OCI-M1 (cell line): ENCODE measurements around the gene SLC35F4.
"Not testable (repeated sequence)": the region's sequence is repeated elsewhere in the genome, so short reads cannot be mapped to it uniquely, and the experiment has no call there.

ENCODE experiments used
- DNase-seq: peaks from one replicate; lab custom pipeline; 2025; lab: John Stamatoyannopoulos, UW

The SLC35F4 gene

DNA sequence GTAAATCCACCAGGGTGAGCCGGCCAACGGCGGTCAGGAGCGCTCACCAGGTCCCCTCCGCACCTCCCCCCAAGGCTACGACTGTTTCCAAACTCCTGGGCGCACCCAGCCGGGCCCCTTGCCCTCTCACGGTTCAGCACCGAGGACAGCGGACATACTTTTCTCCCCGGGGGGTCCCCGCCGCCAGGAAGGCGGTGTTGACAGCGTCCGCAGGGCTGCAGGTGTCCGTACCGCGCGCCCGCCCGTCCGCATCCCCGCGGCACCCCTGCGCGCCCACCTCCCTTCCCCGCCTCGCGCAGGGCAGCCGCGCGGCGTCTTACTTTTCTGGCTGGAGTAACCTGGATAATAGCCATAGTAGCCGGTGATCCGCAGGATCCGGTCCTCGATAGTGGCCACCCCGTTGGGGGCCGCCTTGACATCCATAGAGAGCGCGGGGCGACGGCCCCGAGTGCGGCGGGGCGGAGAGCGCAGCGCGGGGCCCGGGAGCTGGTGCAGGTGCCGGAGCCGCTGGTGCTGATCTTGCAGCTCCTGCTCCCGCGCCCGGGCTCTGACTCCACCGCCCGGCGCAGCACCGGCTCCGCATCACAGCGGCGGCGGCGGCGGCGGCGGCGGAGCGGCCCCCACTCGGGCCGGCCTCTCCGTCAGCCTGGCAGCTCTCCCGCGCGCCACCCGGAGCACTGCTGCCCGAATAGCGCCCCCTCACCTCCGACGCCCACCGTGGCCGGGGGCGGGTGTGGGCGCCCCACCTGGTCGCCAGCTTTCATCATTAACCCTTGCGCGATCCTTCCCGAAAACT lies at the start of gene SLC35F4:
Gene SLC35F4 (minus strand): TSS at position 690 of the 796 bp plus-strand sequence.
- no peak for DNase-seq

DNA sequence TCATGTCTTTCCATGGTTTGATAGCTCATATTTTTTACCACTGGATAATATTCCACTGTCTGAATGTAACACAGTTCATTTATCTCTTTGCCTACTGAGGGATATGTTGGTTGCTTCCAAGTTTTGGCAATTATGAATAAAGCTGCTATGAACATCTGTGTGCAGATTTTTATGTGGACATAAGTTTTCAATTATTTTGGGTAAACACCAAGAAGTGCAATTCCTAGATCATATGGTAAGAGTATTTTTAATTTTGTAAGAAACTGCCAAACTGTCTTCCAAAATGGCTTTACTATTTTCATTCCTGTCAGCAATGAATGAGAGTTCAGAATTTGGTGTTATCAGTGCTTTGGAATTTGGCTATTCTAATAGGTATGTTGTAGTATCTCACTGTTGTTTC lies 43.7 kb upstream of the SLC35F4 start:
- DNase-seq, result no peak

DNA sequence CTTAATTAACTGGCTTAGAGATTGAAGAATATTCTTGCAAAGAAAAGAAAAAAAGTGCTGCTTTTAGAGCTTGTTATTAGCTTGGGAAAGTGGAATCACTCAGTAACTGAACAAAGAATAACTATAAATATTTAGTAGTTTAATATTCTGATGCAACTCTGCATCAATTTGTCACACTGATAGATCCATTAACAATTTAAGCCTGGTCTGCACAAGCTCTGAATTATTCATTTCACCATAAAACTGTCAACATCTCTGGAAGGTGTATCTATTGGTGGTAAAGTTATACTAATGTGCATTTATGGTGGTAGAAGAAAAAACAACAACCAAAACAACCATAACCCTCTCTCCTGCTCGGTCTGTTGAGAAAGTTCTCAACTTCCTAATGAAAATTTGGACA lies 38.1 kb upstream of the SLC35F4 start:
- no peak for DNase-seq

DNA sequence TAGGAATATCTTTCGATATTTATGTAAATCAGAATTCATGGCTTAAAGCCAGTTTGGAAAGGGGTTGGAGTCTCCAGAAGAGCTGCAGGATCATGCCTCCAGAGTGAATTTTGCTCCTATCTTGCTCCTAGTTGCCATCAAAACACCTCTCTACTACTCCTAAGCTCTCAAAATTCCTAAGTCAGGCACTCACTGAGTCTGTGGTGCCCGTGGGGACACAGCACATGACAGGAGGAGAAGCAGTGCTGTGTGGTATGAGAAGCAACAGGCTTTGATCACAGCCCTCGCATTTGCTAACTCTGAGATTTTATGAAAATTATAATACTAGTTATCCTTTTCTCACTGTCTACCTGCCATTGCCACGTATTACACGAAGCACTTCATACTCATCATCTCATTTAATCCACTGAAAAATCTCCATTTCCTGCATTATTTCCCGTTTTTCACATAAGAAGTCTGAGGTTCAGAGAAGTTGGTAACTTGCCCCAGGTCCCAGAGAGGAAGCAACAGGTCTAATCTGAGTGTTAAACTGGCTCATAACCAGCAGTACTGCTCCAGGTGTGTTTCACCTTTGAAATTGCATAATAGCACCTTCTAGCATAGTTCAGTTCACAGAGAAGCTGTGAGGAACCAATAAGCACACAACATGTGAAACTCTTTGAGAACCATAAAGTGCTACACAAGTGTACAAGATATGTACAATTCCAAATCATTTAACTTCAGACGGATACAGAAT lies 33.1 kb upstream of the SLC35F4 start:
- no peak for DNase-seq

DNA sequence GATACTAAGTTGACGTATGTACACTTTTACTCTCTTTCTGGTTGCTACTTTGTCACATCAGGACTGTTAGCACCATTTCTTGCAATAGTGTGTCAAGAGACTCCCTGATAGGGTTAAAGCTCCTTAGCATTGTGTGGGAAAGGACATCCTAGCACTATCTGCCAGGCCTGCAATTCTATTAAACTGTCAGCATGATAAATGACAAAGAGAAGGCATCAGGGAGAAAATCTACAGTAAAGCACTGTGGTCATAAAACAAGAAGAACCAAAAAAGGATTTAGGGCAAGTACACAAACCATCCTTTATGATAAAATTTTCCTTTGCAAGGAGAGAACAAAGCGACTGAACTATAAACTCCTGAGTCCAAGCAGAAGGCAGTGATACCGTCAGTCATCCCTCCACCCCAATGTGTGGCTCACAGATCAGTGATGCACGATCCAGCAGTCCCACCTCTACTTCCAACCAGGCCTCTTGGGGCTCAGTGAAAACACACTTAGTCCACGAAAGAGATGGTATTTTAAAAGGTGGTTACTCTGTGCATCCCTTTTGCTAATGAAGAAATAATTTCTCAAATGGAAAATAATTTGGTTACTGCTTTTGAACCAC lies 31.4 kb upstream of the SLC35F4 start:
- no peak for DNase-seq

DNA sequence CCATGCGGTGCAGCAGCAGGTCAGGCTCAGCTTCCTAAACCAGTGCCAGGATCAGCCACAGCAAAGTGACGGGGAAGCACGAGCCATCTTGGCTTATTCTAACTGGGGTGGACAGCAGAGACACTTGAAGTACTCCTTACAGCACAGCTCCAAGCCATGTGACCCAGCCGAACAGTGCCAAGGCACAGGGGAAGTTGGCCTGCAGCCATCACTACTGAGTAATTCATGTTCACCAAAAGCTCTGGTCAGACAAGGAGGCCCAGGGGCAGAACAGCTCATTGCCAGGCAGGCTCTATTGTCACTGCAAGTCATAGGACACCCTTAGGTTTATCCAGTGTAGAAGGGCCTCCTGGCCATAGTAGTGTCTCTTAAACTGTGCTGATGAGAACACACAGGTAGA lies 23.4 kb upstream of the SLC35F4 start:
- DNase-seq, result no peak

DNA sequence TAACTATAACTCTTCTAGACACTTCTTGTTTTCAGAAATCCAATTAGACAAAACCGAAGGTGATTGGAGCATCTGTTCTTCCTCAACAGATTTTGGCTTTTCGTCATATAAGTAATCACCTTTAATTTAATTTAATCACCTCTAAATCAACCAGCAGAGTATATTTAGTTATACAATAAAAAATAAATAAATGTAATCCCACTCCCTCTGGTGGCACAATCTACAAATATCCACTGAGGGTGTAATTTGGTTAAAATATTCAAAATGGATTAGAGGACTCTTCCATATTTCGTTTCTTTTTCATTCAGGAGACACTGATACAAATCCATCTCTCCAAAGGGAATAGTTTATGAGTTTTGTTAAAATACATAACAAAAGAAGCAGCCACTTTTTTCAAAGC lies 18.3 kb upstream of the SLC35F4 start:
- DNase-seq, result no peak

DNA sequence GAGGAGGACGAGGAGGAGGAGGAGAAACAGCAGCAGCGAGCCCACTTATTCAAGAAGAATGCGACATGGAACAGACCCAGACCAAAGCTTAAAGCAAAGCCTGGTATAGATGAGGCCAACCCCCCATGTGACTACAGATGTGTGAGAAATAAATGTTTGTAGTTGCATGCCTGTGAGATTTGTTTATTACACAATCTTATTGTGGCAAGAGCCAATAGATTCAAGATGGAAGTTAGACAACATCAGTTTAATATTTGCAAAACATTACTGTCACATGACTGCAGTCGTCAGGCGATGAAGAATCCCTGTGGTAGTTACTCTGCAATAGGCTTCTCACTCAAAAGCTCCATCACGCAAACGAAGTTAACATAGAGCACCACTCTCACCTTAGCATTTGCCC lies 17.2 kb upstream of the SLC35F4 start:
- DNase-seq, result no peak

DNA sequence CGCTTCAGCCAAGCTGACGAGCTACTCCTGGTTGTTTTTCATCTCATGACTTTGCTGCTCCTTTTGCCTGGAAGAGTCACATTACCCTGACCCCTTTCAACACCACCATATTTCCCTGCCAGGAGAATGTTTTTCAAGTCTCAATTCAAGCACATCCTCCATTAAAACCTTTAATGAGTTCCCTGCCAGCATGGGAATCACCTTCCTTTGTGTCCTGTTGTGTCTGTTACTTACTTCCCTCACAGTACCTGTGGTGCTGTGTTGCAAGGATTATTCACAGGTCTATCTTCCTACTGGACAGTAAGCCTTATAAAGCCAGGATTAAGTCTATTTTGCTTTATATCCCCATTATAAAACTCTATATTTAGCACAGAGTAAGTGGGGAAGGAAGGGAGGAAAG lies 13.6 kb upstream of the SLC35F4 start:
- no peak for DNase-seq

DNA sequence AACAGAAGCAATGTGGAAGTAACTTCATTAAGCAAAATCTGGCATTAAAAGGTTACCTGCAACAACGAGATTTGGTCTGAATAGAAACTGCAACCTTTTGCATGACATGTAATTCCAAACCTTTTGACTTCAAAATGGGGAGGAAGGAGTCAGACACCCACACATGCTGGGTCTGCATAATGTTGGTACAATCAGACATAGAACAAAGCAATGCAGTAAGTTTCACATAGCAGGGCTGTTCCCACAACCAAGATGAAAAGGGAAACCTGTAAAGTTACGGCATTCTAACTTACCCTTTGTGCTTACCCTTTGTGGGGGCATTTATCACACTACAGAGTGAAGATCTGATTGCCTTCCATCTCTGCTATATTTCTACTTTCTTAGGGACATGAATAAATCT lies 10.1 kb upstream of the SLC35F4 start:
- no peak for DNase-seq

DNA sequence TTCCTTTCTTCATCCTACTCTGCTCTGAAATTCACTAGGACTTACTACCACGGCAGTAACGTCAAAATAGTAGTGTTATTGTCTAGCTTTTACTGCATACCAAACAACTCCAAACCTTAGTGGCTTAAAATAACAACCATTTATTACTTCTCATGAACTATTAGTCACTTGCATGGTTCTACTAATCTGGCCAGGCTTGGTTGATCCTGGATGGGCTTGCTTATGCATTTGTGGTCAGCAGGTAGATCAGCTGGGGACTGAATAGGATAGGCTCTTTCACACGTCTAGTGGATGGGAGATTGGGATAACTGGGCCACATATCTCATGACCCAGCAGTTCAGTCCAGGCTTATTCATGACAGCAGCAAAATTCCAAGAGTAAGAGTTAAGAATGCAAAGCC lies 9.4 kb upstream of the SLC35F4 start:
- DNase-seq, result no peak

DNA sequence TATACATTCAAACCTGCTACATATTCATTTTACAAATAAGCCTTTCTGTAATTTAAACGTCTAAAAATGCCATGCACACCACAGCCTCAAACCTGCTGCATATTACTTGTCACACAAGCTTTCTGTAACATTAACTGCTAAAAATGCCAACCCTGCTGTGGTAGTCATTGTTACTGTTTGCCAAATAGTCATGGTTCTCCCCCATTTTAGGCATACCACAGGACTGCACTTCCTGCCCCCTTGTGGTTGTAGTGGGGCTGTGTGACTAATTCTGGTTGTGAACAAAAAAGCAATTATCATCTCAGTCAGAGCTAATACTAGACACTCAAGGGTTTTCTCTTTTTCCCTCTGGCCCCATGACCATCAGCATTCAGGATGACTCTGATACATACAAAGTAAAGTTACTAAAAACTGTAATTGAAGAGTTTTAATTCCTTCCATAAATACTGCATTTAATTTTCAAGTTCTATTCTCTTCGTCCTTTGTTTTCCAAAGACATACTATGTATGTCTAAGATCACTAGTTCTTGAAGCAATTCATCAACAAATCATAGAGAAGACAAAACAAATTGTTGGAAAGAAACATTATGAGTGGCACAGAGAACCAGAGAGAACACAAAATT lies 5.7 kb upstream of the SLC35F4 start:
- peak; percentile 10 for DNase-seq

DNA sequence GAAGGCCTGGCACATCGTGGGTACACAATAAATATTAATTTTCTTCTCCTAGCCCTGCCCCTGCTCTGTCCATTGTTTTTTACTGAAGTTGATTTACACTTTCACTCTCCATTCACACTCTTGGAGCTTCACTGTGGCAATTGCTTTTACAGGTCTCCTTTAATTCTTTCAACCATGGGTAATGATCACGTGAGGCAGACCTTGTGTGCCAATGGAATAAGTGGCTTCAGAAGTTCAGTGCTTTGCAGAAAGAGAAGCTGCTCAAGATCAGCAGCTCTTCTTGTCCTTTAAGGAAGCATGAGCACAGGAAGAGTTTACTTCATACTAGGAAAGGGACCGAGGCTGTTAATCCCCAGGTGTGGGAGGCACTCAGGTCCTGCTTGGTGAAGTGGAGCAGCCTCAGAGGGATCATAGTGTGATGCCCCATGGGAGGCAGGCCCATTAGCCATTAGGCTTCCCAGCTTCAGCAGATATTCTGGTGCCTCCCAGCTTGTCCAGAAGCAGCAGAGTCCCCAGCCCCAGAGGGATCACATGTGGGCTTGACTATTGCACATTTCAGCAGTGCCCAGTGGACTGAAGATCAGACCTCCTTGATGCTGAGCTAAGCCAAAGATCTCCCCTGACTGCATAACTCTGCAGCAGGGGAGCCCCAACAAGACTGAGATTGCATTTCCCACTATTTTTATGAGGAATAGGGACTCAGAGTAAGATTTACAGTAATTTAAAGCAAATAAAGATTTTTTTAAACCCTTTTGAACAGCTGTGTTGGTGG lies 5.0 kb upstream of the SLC35F4 start:
- DNase-seq, result no peak

DNA sequence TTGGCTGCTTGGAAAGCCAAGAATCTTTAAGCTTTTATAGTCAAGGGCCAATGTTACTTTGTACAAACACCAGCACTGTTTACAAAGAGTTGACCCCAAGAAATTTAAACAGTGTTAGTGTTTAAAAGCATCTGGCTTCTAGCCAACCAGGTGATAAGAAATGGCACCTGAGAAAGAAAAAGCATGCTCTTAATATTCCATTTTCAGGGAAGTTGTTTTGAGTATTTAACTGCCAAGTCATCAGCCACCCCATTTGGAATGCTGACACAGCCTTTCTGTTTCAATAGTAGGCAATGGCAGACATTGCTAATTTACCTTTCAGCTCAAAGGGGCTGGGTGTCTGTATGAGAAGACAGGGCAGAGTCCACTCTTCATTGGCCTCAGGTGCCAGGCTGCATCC lies 3.7 kb upstream of the SLC35F4 start:
- DNase-seq, result no peak

DNA sequence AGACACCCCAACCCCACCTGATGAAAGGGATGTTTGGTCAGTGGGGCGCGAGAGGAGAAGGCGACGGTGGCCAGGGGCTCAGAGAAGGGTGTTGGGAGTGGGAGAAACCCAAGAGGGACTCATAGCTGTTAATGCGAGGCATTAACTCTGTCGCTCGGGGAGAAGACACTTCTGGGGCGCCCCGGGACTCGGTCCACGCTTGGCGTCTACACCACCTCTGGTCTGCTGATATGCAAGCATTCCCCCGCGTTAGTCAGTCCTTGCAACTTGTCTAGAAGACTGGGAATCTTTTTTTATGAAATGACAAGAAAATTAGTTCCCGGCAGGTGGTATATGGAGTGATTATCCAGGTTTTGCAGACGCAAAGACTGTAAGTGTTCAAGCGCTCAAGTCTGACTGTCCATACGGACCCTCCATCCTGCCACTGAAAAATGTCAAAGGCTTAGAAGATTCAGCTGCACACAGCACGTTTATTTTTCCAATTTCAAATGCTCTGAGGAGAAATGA lies 360 bp upstream of the SLC35F4 start:
- no peak for DNase-seq

DNA sequence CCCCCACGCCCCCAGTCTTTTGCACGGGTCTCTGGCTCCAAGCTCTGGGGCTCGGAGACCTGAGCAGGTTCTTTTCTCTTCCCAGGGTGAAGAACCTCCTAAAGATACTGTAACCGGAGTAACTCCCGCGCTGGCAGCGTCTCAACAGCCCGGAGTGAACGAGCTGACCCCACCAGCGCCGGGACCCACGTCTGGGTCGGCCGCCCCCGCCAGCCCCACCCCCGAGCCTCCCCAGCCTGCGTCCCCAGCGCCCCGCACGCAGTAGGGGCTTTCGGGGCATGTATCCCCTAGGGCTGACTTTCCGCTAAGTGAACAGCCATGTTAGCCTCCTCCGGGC lies 858 bp downstream of the SLC35F4 start:
- no peak for DNase-seq

DNA sequence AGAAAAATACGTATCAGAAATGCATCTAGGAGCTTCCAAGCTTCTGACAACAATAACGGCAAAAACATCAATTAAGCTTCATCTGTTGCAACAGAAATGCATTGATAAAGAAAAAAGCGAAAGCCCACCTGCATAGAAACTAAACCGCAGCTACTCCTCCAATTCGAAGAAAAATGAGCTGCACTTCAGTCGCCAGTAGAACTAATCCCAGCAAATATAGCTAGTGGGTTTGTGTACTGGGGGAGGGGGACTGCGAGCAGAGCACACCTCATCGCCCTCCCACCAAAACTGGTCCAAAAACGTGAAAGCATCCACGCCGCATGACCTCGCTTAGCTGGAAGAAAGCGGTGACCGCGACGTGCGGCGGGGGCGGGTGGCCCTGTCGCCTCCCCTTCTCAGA lies 1.2 kb downstream of the SLC35F4 start:
- DNase-seq, result no peak

DNA sequence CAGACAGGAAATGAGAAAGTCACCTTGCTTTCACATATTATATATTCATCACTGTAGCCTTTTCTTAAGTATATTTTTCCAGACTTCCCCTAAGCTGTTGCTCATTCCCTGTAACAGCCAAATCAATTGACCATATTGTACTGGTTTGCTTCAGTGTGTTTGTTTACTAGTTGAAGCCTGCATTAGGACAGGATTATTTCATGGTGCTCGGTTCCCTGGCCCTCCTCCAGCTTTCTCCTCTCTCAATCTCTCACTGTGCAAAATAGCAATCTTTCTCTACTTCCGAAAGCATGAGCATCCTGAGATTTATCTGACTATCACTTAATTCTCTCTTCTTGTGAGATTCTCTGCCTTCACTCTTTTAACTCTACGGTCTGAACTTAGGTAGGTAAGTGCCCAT lies 2.4 kb downstream of the SLC35F4 start:
- no peak for DNase-seq

DNA sequence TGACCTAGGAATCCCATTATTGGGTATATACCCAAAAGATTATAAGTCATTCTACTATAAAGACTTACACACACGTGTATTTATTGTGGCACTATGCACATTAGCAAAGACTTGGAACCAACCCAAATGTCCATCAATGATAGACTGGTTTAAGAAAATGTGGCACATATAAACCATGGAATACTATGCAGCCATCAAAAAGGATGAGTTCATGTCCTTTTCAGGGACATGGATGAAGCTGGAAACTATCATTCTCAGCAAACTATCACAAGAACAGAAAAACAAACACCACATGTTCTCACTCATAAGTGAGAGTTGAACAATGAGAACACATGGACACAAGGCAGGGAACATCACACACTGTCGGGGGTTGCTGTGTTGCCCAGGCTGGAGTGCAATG lies 10.2 kb downstream of the SLC35F4 start:
- DNase-seq, result not testable (repeated sequence)

DNA sequence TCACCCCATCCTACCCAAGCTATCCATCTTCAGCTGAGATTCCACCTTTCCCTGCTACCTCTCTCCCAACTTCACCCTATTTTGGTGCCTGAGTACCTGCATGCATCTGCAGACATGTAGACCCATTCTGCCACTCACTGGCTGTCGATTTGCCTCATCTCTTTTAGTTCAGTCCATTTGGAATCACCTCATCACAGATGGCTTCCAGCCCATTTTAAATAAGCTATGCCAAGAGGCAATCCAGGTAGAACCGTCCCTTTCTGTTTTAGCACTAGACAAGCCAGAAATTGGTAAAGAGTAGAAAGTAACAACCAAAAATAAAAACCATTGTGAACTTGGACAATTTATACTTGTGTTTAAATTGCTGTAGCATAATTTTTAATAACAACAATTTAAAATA lies 11.3 kb downstream of the SLC35F4 start:
- no peak for DNase-seq

DNA sequence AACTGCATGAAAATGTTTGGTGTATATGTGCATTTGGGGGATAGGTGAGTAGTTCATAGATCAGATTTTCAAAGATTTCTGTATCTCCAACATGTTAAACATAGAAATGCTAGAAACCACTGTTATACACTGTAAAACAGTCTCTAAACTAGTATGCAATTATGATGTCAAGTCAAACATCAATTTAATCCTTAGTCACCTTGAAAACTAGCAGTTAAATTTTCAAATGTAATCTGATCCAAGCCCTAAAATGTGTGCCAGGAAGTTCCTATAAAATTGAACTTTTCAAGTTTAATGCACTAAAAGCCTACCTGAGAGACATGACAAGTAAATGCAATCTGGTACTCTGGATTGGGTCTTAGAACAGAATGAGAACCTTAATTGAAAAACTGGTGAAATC lies 14.5 kb downstream of the SLC35F4 start:
- no peak for DNase-seq

DNA sequence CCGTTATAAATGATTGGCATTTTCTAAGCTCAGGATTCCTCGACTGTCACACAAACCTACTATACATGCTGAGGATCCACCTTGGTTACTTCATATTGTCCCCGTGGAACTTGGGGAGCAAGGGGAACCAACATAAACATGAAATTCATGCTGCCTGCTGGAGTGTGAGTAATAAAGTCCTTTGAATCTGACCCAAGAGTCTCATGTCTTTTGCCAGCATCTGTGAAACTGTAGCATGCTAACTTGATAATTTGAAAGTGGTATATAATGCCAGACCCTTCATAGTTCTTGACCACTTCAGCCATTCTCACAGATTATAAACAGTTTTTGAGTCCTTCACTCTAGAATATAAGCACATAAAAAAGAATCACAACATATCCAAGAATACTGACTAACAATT lies 17.1 kb downstream of the SLC35F4 start:
- no peak for DNase-seq
